Sciatic nerve (tissue), 2 donors: Measurements from ENCODE around the gene GJC1. TPM values are rescaled to one million over a fixed set of nuclear protein-coding genes. Genes with fewer than 3 reads are reported as not detected.
"Not testable (repeated sequence)": the region's sequence is repeated elsewhere in the genome, so short reads cannot be mapped to it uniquely, and the experiment has no call there.

ENCODE experiments used
- ATAC-seq: fragments of 200-7000 bp; cut with Tn5 transposase; one replicate; pipeline ENCODE4 v1.9.1; 2020; ENCODE audit warnings: mild to moderate bottlenecking, moderate library complexity
- DNase-seq: peaks from one replicate; pipeline ENCODE4 v3.0.0-alpha.2; 2020; ENCODE audit warnings: low spot score
- intact Hi-C: fragments of 100-400 bp; cut with DNase I; formaldehyde crosslinking; loops from one replicate; pipeline ENCODE4 v1.14.2; 2022
- total RNA-seq: library from RNA; stranded (reverse); fragmentation: NEBNext Ultra II Directional; extraction: Animal tissue kit (Norgen Biotek cat#: 25700); gene quantifications from one replicate; pipeline ENCODE4 v1.2.1, GENCODE V29; 2021
- donor health status: DM: no; HTN: no; CAD: no.
- donor health status: DM: no; HTN: no; CAD: no.

The GJC1 gene
- total RNA-seq, 1 donor from 2014 or later: 7.9 TPM

GRCh38 chr17:44848257-44848795 is 18.2 kb upstream of the GJC1 start:
- DNase-seq: no peak
- ATAC-seq: no peak
- intact Hi-C loops: no loop called here

DNA sequence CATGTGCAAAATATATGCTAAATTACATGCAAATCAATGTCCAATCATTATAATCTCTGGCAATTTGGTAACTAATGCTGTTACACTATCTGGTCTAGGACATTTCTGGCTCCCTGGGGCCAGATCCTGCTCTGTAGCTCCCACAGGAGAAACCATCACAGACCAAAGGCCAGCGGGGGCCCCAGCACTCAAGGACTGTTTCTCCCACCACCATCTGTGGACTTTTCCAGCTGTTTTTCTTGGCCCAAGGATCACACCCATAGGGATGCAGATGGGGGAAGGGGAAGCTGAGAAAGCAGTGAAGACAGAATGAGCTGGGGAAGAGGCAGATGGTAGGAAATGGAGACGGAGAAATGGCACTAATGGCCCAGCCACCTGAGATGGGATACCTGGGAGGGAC is 17.5 kb upstream of the GJC1 start, which contains the start of gene HIGD1B:
HIGD1B (plus strand) TSS at position 298 of the 400 bp plus-strand sequence. CDS start 270 bp downstream, outside the sequence.
- DNase-seq: no peak
- no peak for ATAC-seq
- intact Hi-C loops: no loop called here

- ATAC-seq (no peak), DNase-seq (no peak)
- intact Hi-C loops: no loop called here
Measured at GRCh38 chr17:44846206-44846605, 16.1 kb upstream of the GJC1 start.

GRCh38 chr17:44844390-44844830 is 14.3 kb upstream of the GJC1 start:
- DNase-seq: no peak
- intact Hi-C loops: no loop called here
- ATAC-seq: no peak

GRCh38 chr17:44842748-44843147 is 12.7 kb upstream of the GJC1 start:
- DNase-seq (no peak), ATAC-seq (no peak)

GRCh38 chr17:44840936-44841335 is 10.8 kb upstream of the GJC1 start:
- intact Hi-C loops: no loop called here
- no peak for DNase-seq
- ATAC-seq: no peak

More at GRCh38 chr17:44842748-44843147, 12.7 kb upstream of the GJC1 start:
- intact Hi-C loops: no loop called here

- ATAC-seq: no peak
- intact Hi-C loops: no loop called here
Measured at GRCh38 chr17:44840274-44840673, 10.2 kb upstream of the GJC1 start.

DNA sequence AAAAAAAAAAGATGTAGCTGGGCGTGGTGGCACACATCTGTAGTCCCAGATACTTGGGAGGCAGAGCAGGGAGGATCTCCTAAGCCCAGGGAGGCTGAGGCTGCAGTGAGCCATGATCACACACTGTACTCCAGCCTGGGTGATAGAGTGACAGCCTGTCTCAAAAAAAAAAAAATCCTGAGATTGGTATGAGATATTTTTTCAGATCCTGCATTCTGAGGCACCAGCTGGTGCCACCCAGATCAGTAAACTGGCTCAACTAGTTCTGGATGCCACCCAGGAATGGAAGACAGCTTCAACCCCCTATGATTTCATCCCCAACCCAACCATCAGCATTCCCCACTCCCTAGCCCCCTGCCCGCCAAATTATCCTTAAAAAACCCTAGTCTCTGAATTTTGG is 7.1 kb upstream of the GJC1 start:
- no peak for DNase-seq
- no peak for ATAC-seq
- intact Hi-C loops: no loop called here

More at GRCh38 chr17:44840274-44840673, 10.2 kb upstream of the GJC1 start:
- DNase-seq: no peak

GRCh38 chr17:44832805-44833204 is 2.7 kb upstream of the GJC1 start:
- ATAC-seq (no peak), DNase-seq (no peak)
- intact Hi-C loops: no loop called here

DNA sequence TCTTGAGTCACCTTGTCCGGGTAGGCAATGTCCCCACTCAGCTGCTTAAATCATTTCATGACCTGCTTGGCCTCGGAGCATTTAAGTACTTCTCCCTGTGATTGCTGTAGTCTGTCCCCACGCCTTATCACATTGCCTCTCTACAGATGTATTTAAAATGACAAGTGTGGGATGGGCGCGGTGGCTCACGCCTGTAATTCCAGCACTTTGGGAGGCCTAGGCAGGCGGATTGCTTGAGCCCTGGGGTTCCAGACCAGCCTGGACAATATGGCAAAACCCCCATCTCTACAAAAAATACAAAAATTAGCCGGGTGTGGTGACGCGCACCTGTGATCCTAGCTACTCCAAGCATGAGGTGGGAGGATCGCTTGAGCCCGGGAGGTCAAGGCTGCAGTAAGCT is 1.3 kb upstream of the GJC1 start:
- DNase-seq (peak; percentile 18), ATAC-seq (no peak)
- intact Hi-C loops: no loop called here

- DNase-seq (peak; percentile 60), ATAC-seq (peak; percentile 57)
- intact Hi-C loops: no loop called here
Measured at GRCh38 chr17:44830359-44831288, 537 bp upstream of the GJC1 start.

DNA sequence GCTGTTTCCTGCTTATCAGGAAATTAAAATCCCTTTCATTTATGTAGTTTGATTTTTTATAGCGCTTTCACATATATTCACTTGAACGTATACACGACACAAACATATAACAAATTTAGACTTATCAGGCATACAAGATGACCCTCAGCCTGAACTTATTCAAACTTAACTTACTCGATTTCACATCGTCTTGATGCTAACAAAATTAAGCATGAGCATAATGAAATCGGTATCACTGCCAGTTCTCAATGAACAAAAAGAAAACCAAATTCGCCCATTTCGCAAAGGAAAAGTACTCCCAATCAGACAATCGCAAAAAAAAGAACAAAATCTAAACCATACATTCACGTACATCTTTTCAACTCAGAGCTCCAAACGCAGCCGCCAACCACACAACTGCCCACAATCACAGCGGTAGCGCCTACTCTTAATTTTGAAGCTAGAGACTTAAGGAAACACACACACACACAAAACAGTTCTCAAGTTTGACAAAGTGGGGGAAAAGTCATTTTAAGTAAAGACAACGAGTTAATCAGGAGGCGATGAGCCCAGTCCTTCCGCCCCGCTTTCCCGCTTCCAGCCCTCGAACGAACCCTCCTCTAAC is 1.1 kb downstream of the GJC1 start:
- ATAC-seq: no peak
- no peak for DNase-seq
- intact Hi-C loops: no loop called here

- ATAC-seq (no peak), DNase-seq (no peak)
- intact Hi-C loops: no loop called here
Measured at GRCh38 chr17:44827863-44828262, 2.2 kb downstream of the GJC1 start.

DNA sequence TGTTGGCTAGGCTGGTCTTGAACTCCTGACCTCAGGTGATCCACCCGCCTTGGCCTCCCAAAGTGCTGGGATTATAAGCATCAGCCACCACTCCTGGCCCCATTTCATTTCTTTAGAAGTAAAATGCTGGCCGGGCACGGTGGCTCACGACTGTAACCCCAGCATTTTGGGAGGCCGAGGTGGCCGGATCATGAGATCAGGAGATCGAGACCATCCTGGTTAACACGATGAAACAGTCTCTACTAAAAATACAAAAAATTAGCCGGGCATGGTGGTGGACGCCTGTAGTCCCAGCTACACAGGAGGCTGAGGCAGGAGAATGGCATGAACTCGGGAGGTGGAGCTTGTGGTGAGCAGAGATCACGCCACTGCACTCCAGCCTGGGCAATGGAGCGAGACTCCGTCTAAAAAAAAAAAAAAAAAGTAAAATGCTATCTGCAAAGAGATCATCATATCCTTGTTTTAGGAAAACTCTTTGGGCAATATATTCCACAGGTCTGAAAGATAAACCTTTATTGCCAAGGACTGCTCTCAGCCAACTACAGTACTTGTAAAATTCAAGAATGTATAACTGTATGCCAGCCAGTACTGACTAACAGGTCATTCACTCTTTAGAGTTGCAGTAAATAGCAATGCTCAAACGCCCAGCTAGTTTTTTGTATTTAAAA is 3.8 kb downstream of the GJC1 start:
- no peak for ATAC-seq
- intact Hi-C loops: no loop called here
- no peak for DNase-seq

- ATAC-seq, intact Hi-C loops, DNase-seq: not testable (repeated sequence)
Measured at GRCh38 chr17:44825236-44825635, 4.9 kb downstream of the GJC1 start.

- intact Hi-C loops: no loop called here
- DNase-seq (no peak), ATAC-seq (no peak)
Measured at GRCh38 chr17:44820631-44821212, 9.4 kb downstream of the GJC1 start.

DNA sequence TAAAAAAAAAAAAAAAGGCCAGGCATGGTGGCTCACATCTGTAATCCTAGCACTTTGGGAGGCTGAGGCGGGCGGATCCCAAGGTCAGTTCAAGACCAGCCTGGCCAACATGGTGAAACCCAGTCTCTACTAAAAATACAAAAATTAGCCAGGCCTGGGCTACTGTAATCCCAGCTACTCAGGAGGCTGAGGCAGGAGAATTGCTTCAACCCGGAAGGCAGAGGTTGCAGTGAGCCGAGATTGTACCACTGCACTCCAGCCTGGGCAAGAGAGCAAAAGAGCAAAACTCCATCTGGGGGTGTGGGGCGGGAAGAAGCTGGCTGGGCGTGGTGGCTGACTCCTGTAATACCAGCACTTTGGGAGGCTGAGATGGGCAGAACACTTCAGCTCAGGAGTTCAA is 11.6 kb downstream of the GJC1 start:
- ATAC-seq, intact Hi-C loops, DNase-seq: not testable (repeated sequence)

GRCh38 chr17:44812263-44812662 is 17.8 kb downstream of the GJC1 start:
- ATAC-seq (no peak), DNase-seq (no peak)
- intact Hi-C loops: no loop called here
